Frontal cortex (tissue), 4 donors: Measurements from ENCODE around the gene CSRP1. TPM values are rescaled to one million over a fixed set of nuclear protein-coding genes. Genes with fewer than 3 reads are reported as not detected.
"Not testable (repeated sequence)": the region's sequence is repeated elsewhere in the genome, so short reads cannot be mapped to it uniquely, and the experiment has no call there.

Experiments
- DNase-seq, 2 donors: peaks; one replicate each; pipeline ENCODE4 v3.0.0; 2012; ENCODE audit warnings: low spot score in 2 of 2
- FAIRE-seq: peaks from 2 replicates; lab custom pipeline; 2012; peaks lifted over from hg19 to GRCh38; lab: Jason Lieb, UNC
- total RNA-seq: library from RNA; depleted of rRNA; stranded (reverse); fragments of >200 nt; gene quantifications from one replicate; pipeline ENCODE4 v1.2.3, GENCODE V29; 2014
- donor health status: control.
- donor health status: control.
- donor health status: control.

The CSRP1 gene
- 12.2 TPM for total RNA-seq

DNA sequence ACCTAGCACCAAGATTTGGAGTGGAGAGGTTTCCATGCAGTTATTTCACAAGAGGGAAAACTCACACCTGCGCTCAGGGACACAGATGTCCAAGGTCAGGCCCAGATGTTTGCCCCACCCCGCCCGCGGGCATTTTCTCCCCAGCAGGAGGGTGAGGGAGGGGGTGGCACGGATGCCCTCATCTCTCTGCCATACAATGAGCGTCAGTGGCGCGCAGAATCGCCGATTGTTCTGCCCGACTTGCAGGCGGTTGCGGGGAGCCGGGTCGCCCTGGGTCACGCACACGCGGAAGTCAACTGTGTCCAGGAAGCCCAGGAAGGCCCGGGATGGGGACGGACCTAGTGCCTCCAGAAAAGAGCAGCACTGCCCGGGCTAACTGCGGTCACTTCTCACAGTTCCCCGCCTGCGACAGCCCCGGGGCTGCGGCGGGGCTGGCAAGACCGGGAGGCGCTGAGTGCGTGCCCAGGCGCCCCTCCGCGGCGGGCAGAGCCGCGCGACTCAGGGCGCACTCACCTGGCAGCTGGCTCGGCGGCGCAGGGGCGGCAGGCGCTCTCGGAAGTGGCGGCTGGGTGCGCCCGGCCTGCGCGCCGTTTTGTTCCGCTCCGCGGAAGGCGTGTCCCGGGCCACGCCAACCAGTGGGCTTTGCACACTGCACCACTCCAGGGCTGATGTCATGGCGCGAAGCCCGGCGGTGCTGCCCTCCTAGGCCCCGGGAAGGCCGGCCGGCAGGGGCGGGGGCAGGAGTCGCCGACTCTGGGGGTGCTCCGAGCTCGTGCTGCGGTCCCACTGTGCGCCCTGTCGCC lies at the start of gene CSRP1:
TSS of gene CSRP1 (minus strand) at position 567 of the 803 bp plus-strand sequence. CDS start 10,820 bp downstream, outside the sequence.
- FAIRE-seq (no peak), DNase-seq (peak; percentile 84 to 90)

DNA sequence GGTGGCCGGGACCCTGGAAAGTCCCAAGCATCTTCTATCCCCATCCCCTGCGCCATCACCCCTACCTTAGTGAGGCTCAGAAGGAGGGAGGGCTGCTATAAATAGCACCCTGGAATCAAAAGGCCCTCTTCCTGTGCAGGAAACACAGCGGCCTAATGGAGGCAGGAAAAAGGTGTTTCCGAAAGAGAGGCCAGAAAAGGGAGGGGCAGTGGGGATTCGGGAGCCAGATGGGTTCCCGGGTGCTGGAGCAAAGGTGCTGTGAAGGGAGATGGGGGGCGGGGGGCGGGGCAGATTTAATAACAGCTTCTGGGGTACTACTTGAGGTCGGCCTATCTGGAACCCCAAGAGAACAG lies 48.6 kb upstream of the CSRP1 start:
- no peak for DNase-seq
- no peak for FAIRE-seq

- no peak for FAIRE-seq
- no peak for DNase-seq
These were observed 48.1 kb upstream of the CSRP1 start for GRCh38 chr1:201554789-201555592.

DNA sequence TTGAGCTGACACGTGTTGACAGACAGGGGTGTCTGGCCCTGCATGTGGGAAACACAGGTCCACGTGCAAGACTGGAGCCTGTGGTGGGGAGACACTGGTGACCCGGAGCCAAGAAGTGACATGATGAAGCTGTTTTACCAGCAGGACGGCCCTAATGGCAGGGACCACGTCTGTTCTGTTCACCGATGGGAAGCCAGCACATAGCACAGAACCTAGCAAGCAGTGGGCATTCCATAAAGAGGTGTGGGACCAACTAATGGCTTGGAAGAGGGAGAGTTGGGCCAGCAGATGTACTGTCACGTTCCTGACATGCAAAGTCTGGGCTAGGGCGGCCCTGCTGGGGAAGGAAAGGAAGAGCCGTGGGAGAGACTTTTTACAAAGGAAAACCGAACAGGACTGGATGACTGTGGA lies 47.3 kb upstream of the CSRP1 start:
- DNase-seq (no peak), FAIRE-seq (no peak)

DNA sequence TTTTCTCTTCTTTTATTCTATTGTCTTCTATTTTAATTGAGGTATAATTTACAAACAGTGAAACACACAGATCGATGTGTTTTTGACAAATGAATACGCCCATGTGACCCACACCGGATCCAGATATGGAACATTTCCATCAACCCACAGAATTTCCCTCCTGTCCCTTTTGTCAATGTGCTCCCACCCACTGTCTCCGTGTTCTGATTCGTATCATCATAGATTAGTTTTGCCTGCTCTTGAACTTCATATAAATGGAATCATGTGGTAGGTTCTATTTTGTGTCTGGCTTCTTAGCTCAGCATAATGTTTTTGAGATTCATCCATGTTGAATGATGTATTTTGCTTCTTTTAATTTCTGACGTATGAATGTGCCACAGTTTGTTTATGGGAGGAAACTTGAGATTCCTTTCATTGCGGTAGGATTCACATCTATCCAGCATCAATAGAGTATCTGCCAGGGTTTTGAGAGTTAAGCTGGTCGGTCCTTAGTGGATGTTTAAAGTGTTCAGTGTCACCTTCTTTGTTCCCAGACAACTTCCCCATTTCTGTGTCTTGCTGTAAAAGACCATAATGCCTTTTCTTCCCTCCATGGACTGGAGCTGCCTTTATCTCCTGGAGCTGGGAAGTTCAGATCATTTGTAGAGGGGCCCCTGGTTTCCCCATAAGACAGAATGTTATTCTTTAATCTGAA lies 46.7 kb upstream of the CSRP1 start:
- DNase-seq: no peak
- FAIRE-seq: no peak

- no peak for FAIRE-seq
- no peak for DNase-seq
These were observed 46.0 kb upstream of the CSRP1 start for GRCh38 chr1:201552941-201553351.

DNA sequence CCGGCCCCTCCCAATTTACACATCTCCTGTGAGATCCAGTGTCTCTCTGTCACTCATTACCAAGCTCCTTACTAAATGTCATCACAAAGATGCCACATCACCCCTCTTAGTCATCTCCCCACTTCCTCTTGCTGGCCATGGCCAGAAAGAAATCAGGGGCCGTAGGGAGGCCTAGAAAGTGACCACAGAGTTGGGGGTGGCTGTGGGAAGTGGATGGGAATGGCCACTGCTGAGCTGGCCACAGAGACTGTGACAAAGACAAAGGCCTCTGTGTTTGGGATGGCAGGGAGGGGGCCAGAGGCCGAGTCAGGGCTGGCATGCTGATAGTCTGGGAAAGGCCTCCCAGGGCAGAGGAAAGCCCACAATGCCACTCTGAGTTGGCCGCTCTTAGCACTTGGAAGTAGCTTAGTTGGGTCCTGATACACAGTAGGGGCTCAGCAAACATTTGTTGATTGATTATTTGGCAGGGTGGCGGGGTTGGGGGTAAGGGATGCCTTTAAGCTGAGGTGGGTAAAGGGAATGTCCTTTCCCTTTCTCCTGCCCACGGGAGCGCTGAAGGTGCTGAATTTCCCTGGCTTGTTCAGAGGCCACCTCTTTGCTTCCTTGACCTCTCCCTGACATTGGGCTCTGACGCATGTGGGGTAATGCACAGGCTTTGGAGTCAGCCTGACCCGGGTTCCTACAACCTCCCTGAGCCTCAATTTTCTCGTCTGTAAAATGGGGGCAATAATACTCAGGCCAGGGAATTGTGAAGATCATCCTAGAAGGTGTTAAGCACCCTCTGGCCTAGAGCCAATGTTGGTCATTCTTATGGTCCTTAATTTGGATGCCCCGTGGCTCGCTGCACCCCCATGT lies 45.2 kb upstream of the CSRP1 start:
- DNase-seq: peak; percentile 48 to 62
- FAIRE-seq: no peak

GRCh38 chr1:201551096-201551495 lies 44.2 kb upstream of the CSRP1 start:
- DNase-seq (no peak), FAIRE-seq (no peak)

DNA sequence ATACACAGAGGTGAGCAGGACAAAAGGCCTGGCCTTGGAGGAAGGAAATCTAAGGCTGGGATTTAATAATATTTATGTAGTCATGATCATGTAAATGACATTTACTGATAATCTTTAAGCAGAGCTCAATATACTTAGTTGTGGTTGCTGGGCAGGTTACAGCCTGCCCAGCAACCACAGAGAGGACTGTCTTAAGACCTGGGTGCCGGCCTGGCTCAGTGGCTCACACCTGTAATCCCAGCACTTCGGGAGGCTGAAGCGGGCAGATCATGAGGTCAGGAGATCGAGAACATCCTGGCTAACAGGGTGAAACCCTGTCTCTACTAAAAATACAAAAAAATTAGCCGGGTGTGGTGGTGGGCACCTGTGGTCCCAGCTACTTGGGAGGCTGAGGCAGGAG lies 42.6 kb upstream of the CSRP1 start:
- not testable (repeated sequence) for FAIRE-seq, DNase-seq

DNA sequence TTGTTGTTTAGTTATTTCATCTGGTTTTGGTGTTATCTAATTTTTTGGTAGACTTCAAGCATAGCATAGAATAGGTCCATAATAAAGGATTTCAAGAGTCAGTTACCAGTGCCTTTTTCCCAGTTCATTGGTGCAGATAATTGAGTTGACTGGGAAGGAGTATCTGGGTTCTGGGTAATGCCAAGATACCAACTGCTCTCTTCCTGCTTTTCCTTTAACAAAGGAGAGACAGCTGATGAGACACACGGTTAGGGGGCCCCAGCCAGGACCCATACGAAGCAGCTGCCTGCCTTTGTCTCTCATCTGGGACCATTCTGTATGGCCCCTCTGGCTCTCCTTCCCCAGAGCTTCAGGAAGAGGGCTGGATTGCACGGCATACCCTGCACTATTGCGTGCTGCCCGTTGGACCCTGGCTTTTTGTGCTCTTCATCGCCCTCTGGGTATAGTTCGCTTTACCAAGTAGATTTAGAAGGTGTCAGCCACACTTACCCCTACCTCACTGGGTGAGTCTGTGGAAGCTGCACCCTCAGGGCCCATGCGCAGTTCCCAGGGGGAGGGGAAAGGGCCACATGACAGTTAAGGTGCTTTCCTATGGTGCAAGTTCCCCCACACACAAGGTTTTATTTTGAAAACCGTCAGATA lies 39.0 kb upstream of the CSRP1 start:
- FAIRE-seq (no peak), DNase-seq (no peak)

- FAIRE-seq: no peak
- no peak for DNase-seq
These were observed 37.8 kb upstream of the CSRP1 start for GRCh38 chr1:201544710-201545109.

- FAIRE-seq (no peak), DNase-seq (no peak)
These were observed 37.1 kb upstream of the CSRP1 start for GRCh38 chr1:201543871-201544642.

- FAIRE-seq: no peak
These were observed 35.5 kb upstream of the CSRP1 start for GRCh38 chr1:201542309-201543035.

DNA sequence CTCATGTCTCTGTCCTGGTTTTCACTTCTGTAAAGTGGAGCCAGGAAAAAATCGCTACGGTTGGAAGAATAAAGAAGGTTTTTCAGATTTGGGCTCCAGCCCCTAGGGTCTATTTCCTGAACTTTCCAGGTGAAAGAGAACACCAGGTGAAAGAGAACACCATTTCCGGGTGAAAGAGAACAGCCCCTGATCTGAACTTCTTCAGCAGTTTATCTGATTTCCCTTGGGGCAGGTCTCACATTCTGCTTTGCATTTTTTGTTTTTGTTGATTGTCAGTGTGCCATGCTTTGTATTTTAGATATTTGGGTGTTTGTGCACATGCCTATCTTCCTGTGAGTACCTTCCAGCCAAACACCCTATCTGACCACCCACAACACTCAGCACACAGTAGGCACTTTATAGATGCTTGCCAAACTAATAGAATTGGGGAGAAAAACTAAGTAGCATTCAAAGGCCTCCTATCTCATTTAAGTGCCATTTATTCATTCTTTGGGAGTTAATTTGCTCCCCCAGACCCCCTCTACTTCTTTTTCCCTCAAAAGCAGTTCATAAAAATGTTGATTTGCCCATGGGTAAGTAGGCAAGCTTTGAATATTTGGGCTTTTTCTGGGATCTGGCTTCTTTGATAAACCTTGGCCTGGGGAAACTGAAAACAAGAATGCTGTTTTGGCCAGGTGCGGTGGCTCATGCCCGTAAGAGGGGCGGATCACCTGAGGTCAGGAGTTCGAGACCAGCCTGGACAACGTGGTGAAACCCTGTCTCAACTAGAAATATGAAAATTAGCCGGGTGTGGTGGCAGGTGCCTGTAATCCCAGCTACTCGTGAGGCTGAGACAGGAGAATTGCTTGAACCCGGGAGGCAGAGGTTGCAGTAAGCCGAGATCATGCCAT lies 34.2 kb upstream of the CSRP1 start:
- no peak for DNase-seq
- FAIRE-seq: no peak

More at GRCh38 chr1:201542309-201543035, 35.5 kb upstream of the CSRP1 start:
- no peak for DNase-seq

GRCh38 chr1:201539561-201540431 lies 32.9 kb upstream of the CSRP1 start:
- DNase-seq (peak; percentile 70 to 75), FAIRE-seq (no peak)
